Ovary (tissue), 3 donors: ENCODE data around the gene STUB1.

Experiments
- CTCF ChIP-seq, 3 donors: fragments of 450-650 bp in 2 of 3; fragments of 200-600 bp in 1 of 3; IDR thresholded peaks; one replicate each; pipeline versions ENCODE4 v1.5.1 to v1.8.0; 2016 to 2022; ENCODE audit warnings: antibody characterized with exemption in 3 of 3, mild to moderate bottlenecking in 1 of 3
- POLR2A ChIP-seq: fragments of 450-650 bp; IDR thresholded peaks from one replicate; pipeline ENCODE4 v1.6.1; 2017; ENCODE audit warnings: antibody characterized with exemption, mild to moderate bottlenecking, moderate library complexity
- donor health status: DM: no; HTN: no; CAD: no.

DNA sequence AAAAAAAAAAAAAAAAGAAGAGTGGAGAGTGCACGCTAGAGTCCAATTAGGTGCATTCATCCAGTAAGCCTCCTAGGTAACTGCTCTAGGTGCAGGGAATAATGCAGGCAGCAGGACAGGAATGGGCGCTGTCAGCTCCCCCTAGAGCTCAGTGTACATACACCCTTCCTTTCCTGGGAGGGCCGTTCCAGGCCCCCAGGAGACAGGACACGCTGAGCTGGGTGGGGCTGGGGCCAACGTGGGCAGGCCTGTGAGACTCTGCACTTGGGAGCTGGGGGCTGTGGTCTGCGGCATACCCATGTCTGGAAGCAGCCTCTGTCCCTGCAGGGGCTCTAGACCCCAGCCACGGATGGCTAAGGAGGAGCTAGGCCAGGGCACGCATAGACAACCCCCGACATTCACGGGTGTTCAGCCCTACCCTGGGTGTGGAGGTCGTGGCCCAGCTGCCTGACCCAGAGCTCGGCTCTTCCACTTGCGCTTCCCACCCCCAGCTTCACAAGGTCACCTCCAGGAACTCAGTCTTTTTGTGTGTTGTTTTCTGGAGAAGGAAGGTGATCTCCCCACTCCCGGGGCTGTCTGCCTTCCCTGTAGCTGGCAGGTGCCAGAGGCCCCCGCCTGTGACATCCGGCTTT is 39.7 kb downstream of the STUB1 start:
- TF ChIP-seq CTCF (IDR thresholded peaks at IDR 0.05) (no peak), POLR2A (no peak)
